NCI-H1105 treated with DMSO at 0.1 percent for 48 hours (cell line): ENCODE results near the gene FNDC3B.

Source experiments
- DNase-seq: peaks from one replicate; lab custom pipeline; 2025; lab: John Stamatoyannopoulos, UW

FNDC3B gene

DNA sequence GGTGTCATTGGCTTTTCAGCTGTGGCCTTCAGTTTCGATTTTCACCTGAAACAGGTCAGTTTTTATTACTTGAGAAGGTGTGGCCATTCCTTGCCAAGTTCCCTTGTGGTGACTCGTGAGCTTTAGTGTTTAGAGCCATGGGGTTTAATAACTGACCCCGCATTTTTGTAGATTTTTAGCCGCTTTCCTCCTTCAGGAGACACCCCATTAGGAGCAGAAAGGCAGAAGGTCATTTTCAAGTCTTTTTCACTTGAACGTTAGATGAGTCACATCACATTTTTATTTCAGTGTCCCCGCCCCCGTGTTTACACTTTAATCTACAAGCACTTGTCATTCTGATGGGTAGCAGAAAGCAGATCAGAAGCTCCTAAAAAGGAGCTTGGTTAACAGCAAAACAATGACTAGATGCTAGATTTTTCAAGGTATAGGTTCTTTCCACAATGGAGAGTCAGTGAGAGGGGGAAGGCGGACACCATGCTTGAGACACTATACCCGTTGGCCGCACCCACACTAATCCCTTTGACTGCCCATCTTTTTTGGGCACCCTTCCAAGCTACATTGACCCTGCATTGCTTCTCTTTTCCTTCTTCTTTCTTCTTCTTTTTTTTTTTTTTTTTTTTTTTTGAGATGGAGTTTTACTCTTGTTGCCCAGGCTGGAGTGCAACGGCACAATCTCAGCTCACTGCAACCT is 276.2 kb downstream of the FNDC3B start:
- no peak for DNase-seq

DNA sequence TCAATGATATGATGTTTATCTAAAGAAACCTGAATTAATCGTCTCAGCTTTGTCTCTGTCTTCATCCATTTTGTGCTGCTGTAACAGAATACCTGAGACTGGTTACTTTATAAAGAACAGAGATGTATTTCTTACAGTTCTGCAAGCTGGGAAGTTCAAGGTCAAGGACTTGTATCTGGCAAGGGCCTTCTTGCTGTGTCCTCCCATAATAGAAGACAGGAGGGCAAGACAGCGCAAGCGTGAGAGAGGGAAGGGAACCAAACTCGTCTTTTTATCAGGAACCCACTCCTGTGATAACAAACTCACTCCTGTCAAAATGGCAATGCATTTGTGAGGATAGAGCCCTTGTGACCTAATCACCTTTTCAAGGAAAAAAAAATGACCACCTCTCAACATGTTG is 277.4 kb downstream of the FNDC3B start:
- no peak for DNase-seq

DNA sequence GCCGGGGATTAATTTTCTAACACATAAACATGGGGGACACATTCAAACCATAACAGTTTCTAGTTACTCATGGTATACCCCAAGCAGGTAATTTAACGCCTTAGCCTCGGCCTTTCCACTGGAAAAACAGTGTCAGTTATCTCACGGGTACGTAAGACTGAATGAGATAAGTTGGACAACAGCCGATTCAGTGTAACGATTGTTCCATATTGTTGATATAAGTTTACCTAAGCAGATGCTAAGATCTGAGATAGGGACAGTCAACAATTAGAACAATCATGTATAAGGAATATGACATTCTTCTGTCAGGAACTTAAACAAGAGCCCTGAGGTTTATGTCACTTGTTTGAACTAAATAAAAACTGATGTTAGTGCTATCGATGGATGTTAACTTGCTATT is 278.1 kb downstream of the FNDC3B start:
- DNase-seq = no peak

DNA sequence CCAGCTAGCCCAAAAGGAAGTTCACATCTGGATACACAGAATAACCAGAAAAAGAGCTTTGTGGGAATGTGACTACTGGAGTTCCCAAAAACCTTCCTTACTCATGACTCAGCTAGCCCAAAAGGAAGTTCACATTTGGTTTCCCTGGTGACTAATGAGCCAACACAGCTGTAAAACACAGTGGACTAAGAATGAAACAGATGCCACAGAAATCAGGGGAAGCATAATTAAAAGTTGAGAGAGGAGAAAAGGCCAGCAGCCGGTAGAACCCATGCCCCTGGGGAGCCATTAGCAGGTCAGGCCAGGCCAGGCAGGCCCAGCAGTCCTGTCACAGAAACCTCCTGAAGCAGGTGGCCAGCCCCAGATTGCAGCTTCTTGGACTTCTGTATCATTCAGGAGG is 278.6 kb downstream of the FNDC3B start:
- DNase-seq = peak; percentile 45

DNA sequence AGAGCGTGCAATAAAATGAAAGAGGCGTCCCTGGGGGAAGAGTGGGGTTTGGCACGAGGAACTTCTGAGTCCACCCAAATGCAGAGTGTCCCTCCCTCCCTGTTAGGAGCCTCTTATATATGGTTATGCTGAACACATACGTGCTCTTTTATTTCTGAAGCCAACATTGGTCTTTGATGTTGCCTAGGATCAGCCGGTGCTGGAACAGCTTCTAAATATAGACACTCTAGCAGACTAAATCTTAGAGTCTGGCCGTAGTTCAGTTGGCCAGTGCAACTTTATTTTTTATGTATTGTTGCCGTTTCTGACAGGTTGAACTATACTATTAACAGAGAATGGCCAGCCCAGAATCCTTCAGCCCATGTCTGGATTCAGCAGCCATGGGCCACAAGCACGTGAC is 280.2 kb downstream of the FNDC3B start:
- no peak for DNase-seq

DNA sequence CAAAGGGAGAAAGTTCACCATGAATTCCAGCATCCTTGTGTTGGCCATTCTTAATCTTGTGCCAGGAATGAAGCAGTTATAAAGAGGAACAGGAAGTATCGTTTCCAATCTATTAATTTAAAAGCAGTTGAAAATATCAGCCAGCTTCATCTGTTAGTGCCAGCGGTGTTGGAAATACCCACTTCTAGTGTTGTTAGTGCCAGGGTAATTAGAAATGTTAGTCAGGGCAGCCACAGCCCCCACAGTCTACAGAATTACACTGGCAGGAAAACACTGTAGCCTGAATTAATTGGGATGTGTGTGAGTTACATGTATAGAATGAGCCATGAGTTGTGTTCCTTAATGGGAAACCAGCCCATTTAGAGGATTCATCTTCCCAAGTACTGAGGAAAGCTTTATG is 281.1 kb downstream of the FNDC3B start:
- DNase-seq = no peak

DNA sequence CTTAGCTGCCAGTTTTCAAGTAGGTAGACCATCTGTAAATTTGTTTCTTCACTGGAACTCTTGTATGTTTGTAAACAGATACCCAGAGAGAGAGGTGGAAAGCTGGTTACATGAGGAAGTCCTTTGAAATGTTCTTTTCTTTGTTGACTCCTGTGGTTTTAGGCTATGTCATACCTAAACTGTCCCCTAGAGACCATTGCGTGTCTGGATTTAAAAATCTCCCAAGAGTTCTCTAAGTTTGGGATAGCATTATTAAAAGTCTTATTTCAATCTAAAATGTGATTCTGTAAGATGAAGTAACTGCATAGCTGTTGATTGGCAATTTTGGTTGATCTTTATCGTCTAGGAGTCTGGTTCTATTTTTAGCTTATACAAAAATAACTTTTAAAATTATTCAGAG is 281.7 kb downstream of the FNDC3B start:
- DNase-seq = no peak

DNA sequence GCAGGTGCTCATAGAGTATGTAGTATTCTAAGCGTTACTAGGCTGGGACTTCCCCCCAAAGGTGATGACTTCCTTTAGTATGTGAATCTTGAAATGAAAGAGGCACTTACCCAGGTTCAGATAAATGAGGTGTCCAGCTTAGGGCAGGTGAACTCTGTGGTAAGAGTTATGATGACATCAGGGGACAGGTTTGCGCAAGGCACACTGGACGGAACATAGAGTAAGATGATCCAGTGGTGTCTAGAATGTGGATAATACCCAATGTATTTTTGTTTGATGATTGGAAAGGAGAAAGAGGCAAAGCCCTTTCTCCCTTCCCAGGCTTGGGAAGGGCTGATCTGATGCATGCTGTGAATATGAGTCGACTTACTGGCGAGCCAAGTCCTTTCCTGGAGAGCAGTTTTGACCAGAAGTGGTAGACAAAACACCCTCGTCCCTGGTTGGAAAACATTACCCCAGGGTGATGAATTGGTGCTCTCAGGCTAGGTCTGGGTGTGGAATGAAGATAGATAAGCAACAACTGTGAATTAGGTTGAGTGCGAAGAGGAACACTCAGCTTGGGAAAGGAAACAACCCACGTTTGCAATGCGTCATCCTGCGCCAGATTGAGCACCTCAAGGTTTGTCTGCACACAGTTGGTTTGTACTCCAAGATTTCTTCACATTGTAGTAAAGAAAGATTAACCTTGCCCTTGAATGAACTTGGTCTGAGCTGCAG is 284.7 kb downstream of the FNDC3B start:
- no peak for DNase-seq

DNA sequence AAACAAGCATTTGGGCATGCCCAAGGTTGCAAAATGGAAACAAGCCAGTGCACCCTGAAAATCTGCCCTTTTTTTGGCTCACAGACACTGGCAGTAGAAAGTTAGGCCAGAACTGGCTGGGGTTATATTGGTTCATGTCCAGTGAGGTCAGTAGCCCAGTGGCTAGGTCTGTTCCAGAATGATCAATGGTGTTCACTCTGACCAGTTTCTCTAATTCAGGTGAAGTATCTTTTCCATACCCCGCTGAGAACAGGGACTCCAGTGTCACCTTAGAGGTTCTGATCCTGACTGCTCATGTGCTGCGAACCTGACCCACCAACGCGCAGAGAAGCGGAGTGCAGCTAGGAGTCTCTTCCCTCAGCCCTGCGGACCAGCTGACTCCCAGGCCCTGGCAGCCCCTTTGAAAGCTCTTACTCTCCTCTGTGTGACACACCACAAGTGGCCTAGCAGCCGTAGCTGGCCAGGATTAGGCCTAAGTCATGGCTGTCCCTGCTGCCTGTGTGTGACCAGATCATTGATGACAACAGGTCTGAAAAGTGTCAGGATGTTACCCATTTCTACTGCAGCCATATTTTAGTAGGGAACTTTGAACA is 285.3 kb downstream of the FNDC3B start:
- DNase-seq = no peak

DNA sequence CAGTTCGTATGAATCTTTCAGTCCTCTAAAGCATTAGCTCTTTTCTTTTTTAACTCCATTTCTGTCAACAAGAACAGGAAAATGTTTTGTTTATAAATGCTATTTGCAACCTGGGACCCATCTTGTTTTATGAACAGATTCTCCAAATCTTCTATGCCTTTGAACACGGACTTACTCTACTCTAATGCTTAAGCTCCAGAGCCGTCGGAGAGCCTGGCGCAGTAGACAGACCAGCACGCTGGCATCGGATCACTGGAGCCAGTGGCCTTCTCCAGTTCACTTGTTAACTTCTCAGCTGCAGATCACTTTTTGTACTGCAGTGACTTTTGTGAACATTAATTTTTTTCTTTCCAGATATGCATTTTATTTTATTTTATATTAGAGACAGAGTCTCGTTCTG is 286.1 kb downstream of the FNDC3B start:
- DNase-seq = no peak

DNA sequence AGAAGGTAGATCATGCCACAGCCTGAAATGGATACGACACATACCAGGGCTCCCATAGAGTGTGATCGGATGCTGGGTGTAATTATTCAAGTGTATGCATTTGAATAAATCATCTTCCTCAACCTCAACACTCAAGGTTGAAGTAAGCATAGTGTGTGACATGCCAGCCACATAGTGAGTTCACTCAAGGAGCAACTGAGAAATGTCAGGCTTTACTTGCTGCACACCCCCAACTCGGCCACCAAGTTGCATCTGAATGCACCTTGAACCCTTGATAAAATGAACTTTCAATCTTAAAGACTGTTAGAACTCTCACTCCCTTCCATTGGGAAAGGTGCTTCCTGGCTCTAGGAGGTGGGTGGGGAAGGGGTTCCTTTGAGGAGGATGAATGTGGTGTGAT is 287.6 kb downstream of the FNDC3B start:
- DNase-seq = no peak

DNA sequence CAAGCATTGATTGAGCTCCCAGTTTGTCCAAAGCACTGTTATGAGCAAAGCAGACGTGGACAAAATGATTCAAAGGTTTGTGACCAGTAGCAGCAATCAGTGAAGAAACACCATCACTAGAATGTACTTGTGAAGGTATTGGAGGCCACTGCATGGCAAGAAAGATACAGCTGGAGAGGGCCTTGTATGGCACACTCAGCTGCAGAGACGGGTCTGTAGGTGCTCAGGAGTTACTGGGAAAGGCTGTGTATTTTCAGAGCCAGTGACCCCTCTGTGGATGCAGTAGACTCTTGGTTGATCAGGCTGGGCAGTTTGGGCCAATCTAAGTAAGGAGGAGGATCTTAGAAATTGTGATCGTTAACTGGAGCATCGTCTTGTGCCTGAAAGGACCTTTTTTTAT is 288.9 kb downstream of the FNDC3B start:
- DNase-seq = no peak

DNA sequence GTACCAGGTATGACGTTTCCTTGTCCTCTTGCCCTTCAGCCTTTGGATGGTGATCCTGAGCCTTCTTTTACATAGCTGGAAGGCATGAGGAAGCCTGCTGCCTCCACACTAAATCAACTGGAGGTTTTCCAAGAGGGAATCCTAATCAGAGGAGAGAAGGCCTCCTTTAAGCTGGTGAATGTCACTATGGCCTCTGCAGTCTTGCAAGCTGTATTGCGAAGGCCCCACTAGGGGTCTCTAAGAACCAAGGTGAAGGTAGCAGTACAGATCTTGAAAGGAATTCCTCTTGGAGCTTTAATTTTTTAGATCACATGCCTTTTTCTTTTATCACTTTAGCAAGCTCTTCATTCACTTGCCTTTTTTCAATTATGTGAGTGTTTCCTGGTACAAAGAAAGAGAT is 289.7 kb downstream of the FNDC3B start:
- DNase-seq = no peak

DNA sequence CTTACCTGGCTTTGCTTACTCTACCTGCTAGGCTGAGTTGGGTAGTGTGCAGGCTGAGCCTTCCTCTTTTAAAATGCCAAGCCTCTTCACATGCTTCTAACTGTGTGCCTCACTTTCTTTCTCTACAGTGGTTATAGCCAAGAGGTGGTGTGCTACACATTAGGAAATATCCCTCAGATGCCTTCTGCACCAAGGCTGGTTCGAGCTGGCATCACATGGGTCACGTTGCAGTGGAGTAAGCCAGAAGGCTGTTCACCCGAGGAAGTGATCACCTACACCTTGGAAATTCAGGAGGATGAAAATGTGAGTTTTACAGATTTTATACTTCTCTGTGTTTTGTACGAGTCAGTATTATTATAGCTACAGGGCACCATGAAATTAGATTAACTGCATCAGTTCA is 291.0 kb downstream of the FNDC3B start:
- DNase-seq = no peak

DNA sequence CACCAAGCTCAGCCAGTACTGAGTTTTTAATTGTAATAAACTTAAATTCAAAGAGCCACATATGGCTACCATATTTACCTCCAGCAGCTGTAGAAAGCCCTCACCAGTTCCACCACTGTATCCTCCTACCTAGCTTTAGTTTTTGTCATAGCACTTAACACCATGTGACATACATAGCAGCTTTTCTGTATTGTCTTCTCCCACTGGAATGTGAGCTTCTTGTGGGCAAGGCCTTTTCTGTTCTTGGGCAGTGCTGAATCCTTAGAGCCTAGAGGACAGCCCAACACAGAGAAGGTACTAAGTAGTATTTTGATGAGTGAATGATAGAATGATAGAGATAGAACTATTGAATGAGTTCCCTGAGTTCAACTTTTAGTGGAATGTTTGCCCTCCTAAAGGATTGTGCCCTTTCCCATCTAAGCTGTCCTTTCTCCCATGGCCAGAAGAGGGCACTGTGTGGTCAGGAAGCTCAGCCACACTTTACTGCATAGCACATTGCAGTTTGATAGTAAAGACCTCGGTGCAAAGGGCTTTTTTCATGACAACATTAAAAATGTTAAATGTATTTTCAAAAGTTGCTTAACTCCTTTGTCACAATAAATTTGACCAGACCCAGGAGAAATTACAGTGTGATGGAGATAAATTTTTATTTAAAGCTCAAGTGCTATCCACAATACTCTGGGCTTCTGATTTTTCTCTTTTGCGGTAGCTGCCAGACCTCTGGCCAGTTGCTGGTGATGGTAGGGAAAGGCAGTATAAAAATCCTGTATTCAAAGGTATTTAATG is 293.1 kb downstream of the FNDC3B start:
- DNase-seq = peak; percentile 69

DNA sequence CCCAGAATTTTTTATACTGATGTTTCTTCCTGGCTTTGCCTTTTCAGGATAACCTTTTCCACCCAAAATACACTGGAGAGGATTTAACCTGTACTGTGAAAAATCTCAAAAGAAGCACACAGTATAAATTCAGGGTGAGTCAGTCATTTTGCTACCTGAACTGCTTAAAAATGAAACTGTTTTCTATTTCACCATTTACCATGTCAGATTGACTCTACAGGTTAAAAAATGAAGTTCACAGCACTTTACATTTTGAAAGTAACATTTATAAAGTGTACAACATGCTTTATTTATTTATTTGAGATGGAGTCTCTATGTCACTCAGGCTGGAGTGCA is 293.6 kb downstream of the FNDC3B start:
- DNase-seq = no peak

DNA sequence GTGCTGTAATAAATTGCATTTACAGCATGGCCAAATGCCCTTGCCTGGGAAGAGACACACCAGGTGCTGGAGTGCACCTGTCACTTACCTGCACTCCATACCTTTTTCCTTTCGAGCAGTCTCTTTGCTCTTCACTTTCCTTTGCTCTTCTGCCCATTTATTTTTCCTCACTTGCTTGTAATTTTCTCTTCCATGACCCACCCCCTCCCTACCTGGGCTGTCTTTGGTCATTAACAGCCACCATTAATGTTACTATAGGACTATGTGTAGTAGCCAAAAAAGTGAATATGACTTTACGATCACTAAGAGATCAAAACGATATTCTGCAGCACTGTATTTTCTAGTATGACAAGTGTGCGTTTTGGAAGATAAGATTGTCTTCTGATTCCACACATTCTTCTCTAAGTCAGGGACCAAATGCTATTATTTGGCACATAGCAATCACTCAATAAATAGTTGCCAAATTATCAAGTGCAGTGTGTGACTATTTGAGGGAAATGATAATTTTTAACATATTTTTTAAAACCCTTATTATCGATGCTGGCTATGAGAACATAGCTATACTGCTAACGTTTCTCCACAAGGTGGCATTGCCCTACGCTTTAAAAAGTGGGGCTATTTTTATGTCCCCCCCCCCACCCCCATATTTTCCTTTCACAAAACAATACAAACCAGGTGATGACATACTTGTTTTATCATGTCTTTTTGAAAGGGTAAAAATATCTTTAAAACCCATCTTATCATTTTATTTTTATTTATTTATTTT is 294.5 kb downstream of the FNDC3B start:
- no peak for DNase-seq

DNA sequence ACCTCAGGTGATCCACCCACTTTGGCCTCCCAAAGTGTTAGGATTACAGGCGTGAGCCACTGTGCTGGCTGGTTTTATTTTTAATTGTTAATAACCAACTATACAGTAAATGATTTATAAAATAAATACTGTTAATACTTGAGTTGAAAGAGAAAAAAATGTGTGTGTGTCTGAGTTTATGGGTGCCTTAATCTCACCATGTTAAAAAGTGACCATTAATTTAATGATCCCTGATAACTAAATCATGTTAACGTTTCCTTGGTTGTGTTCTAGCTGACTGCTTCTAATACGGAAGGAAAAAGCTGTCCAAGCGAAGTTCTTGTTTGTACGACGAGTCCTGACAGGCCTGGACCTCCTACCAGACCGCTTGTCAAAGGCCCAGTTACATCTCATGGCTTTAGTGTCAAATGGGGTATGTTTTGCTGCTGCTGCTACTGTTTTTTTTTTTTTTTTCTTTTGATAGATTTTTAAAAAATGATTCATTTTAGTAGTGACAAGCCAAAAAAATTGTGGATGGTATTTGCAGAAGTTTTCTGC is 295.4 kb downstream of the FNDC3B start:
- peak; percentile 73 for DNase-seq

DNA sequence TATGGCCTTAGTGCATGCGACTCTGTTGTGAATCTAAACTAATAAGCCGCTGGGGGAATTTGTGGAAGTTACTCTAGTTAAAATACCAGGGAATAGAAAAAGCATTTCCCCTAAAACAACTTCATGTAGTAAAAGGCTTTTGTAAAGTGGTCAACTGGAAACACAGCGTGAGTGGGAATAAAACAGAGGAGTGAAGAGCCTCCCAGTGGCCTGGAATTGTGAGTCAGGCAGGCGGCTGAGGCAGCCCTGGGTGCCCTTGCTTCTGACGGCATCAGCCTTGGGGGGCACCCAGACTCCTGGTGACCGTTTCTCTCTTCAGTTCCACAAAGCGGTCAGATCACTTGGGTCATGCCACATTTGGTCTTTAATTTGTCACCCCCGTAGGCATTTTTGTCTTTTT is 300.5 kb downstream of the FNDC3B start:
- no peak for DNase-seq

DNA sequence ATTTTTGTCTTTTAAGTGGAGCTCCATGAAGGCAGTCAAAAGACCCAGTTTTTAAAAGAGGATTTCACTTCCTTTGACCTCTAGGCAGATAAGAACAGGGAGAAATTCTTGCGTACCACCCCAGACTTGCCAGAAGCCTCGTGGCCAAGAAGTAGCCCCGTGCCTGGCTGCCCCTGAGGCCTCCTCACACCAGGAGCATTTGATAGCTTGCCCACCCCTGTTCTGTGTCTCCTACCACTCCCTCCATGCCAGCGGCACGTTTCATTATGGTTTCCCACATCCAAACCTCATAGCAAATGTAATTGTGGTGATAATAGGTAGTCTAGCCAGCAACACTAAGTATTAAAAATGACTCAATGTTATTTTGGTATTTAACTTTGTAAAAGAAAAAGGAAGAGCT is 301.2 kb downstream of the FNDC3B start:
- DNase-seq = no peak

DNA sequence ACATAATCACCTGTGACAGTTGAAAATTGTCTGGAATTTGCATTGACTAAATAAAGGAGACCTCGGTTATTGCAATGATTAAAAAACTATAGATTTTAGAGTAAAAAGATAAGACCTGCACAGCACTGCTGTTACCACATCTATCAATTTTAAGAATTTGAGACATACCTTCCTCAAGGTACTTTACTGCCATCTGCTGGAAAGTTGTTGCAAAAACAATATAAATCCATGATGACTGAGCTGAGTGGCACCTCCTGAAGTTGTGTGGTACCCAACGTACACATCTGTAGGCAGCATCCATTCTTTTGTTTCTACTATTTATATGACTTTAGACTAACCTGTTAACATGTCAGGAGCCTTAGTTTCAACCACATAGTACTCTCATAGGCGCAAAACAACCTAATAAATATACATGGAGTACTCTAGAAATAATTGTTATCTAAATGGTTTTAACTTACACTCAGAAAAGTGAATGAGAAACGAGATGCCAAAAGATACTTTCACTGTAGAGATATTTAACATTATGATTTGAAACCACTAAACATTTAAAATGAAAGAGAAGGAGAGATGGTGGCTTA is 302.2 kb downstream of the FNDC3B start:
- DNase-seq = peak; percentile 85
